H9 (cell line): ENCODE measurements around the gene KRT78. TPM values are rescaled to one million over a fixed set of nuclear protein-coding genes. Genes with fewer than 3 reads are reported as not detected.

Experiments
- DNase-seq: peaks from one replicate; pipeline ENCODE4 v3.0.0-alpha.2; 2017
- H2AFZ ChIP-seq: one replicate; pipeline ENCODE4 v1.6.1; 2013; ENCODE audit warnings: mild to moderate bottlenecking, low read length, control low read depth, moderate library complexity
- H2AK5ac ChIP-seq: 2 replicates; pipeline ENCODE4 v1.6.1; 2013; ENCODE audit warnings: low read length, control low read depth, mixed read lengths; ENCODE audit not compliant: insufficient read length
- H2BK120ac ChIP-seq: one replicate; pipeline ENCODE4 v1.6.1; 2013; ENCODE audit warnings: low read depth, mild to moderate bottlenecking, low read length, control low read depth, inconsistent platforms; ENCODE audit not compliant: poor library complexity, severe bottlenecking
- H2BK12ac ChIP-seq: 2 replicates; pipeline ENCODE4 v1.6.1; 2013; ENCODE audit warnings: low read length, control low read depth, mixed read lengths, low read depth; ENCODE audit not compliant: insufficient read length
- H2BK15ac ChIP-seq: 2 replicates; pipeline ENCODE4 v1.6.1; 2013; ENCODE audit warnings: low read depth, low read length, control low read depth
- H2BK20ac ChIP-seq: one replicate; pipeline ENCODE4 v1.6.1; 2013; ENCODE audit warnings: low read depth, mild to moderate bottlenecking, low read length, control low read depth, inconsistent platforms; ENCODE audit not compliant: poor library complexity, severe bottlenecking
- H2BK5ac ChIP-seq: 2 replicates; pipeline ENCODE4 v1.6.1; 2013; ENCODE audit warnings: low read length, control low read depth, mixed read lengths; ENCODE audit not compliant: insufficient read length
- H3K14ac ChIP-seq: 2 replicates; pipeline ENCODE4 v1.6.1; 2013; ENCODE audit warnings: low read length, control low read depth; ENCODE audit not compliant: insufficient read depth
- H3K18ac ChIP-seq: 2 replicates; pipeline ENCODE4 v1.6.1; 2013; ENCODE audit warnings: low read depth, mild to moderate bottlenecking, mixed read lengths, low read length, control low read depth; ENCODE audit not compliant: insufficient read length
- H3K23ac ChIP-seq: 2 replicates; pipeline ENCODE4 v1.6.1; 2013; ENCODE audit warnings: low read length, control low read depth, mixed read lengths, low read depth; ENCODE audit not compliant: insufficient read length
- H3K23me2 ChIP-seq: 2 replicates; pipeline ENCODE4 v1.6.1; 2013; ENCODE audit warnings: low read depth, mild to moderate bottlenecking, mixed read lengths, low read length, control low read depth; ENCODE audit not compliant: insufficient read length, poor library complexity, severe bottlenecking
- H3K27ac ChIP-seq: 2 replicates; pipeline ENCODE4 v1.5.1; 2013; ENCODE audit warnings: low read length, control low read depth, mixed read lengths, low read depth; ENCODE audit not compliant: insufficient read length
- H3K27me3 ChIP-seq: 2 replicates; pipeline ENCODE4 v1.6.1; 2013; ENCODE audit warnings: low read length, control low read depth, inconsistent platforms; ENCODE audit not compliant: insufficient read depth
- H3K4ac ChIP-seq: 2 replicates; pipeline ENCODE4 v1.6.1; 2013; ENCODE audit warnings: low read depth, mild to moderate bottlenecking, control low read depth, inconsistent platforms, low read length, moderate library complexity
- H3K4me1 ChIP-seq: 2 replicates; pipeline ENCODE4 v1.6.1; 2013; ENCODE audit warnings: low read length, control low read depth, inconsistent platforms; ENCODE audit not compliant: insufficient read depth
- H3K4me2 ChIP-seq: 2 replicates; pipeline ENCODE4 v1.6.1; 2013; ENCODE audit warnings: low read length, control low read depth, mixed read lengths; ENCODE audit not compliant: insufficient read length, insufficient read depth
- H3K56ac ChIP-seq: 2 replicates; pipeline ENCODE4 v1.6.1; 2013; ENCODE audit warnings: low read depth, mild to moderate bottlenecking, mixed read lengths, low read length, control low read depth; ENCODE audit not compliant: insufficient read length
- H3K79me1 ChIP-seq: 2 replicates; pipeline ENCODE4 v1.6.1; 2013; ENCODE audit warnings: low read depth, mild to moderate bottlenecking, moderate library complexity, low read length, control low read depth, inconsistent platforms; ENCODE audit not compliant: insufficient read depth, poor library complexity, severe bottlenecking
- H3K79me2 ChIP-seq: 2 replicates; pipeline ENCODE4 v1.6.1; 2013; ENCODE audit warnings: low read length, control low read depth, inconsistent platforms; ENCODE audit not compliant: insufficient read depth
- H3K9ac ChIP-seq: 2 replicates; pipeline ENCODE4 v1.6.1; 2013; ENCODE audit warnings: low read length, control low read depth, mixed read lengths; ENCODE audit not compliant: insufficient read length; ENCODE audit errors: extremely low read depth
- H3K9me3 ChIP-seq: one replicate; pipeline ENCODE4 v1.6.1; 2013; ENCODE audit warnings: low read depth, low read length, inconsistent platforms; ENCODE audit not compliant: control insufficient read depth
- H3T11ph ChIP-seq: one replicate; pipeline ENCODE4 v1.6.1; 2013; ENCODE audit warnings: mild to moderate bottlenecking, low read length, control low read depth, inconsistent platforms
- H4K20me1 ChIP-seq: one replicate; pipeline ENCODE4 v1.6.1; 2013; ENCODE audit not compliant: control insufficient read depth, insufficient read length, insufficient read depth
- H4K5ac ChIP-seq: 2 replicates; pipeline ENCODE4 v1.6.1; 2013; ENCODE audit warnings: low read depth, mild to moderate bottlenecking, mixed read lengths, low read length, control low read depth; ENCODE audit not compliant: insufficient read length
- H4K8ac ChIP-seq: replicated peaks from 2 replicates; pipeline ENCODE4 v1.6.1; 2013; ENCODE audit warnings: low read length, control low read depth, mixed read lengths, low read depth; ENCODE audit not compliant: insufficient read length
- H4K91ac ChIP-seq: 2 replicates; pipeline ENCODE4 v1.6.1; 2013; ENCODE audit warnings: low read depth, mild to moderate bottlenecking, moderate library complexity, mixed read lengths, low read length, control low read depth; ENCODE audit not compliant: insufficient read length
- H3K27ac Mint-ChIP-seq, 3 experiments: 2 replicates in 2 of 3; 3 replicates in 1 of 3; pipeline ENCODE4 v1.8.0; 2020 to 2021; ENCODE audit warnings: mixed read lengths in 3 of 3, mild to moderate bottlenecking in 1 of 3, moderate library complexity in 1 of 3
- H3K27me3 Mint-ChIP-seq: 2 replicates; pipeline ENCODE4 v1.8.0; 2021; ENCODE audit warnings: low read depth, mild to moderate bottlenecking, moderate library complexity, mixed read lengths
- H3K36me3 Mint-ChIP-seq, 3 experiments: 2 replicates in 2 of 3; 3 replicates in 1 of 3; pipeline ENCODE4 v1.8.0; 2020 to 2021; ENCODE audit warnings: low read depth in 3 of 3, mixed read lengths in 3 of 3; ENCODE audit not compliant: insufficient read depth in 1 of 3
- H3K4me1 Mint-ChIP-seq, 2 experiments: 2 replicates each; pipeline ENCODE4 v1.8.0; 2020; ENCODE audit warnings: mixed read lengths in 2 of 2
- H3K4me3 Mint-ChIP-seq, 2 experiments: 2 replicates in 1 of 2; 3 replicates in 1 of 2; pipeline ENCODE4 v1.8.0; 2020 to 2021; ENCODE audit warnings: mild to moderate bottlenecking in 2 of 2, mixed read lengths in 2 of 2, moderate library complexity in 1 of 2
- H3K9me3 Mint-ChIP-seq, 2 experiments: 2 replicates in 1 of 2; 3 replicates in 1 of 2; pipeline ENCODE4 v1.8.0; 2020; ENCODE audit warnings: mild to moderate bottlenecking in 2 of 2, mixed read lengths in 2 of 2, moderate library complexity in 1 of 2
- WGBS: extraction: QIAGEN DNeasy Blood & Tissue Kit; methylation state at CpG from one replicate; pipeline ENCODE4 v1.1.7; 2013; ENCODE audit warnings: missing lambda C conversion rate, low lambda C conversion rate, mixed read lengths; ENCODE audit not compliant: insufficient read length; ENCODE audit errors: extremely low coverage; 5-methylcytosine and 5-hydroxymethylcytosine counted together
- total RNA-seq: library from RNA; stranded (reverse); gene quantifications from 2 replicates; pipeline ENCODE4 v1.2.1, GENCODE V29; 2021
- TF ChIP-seq, protein P1 (sequence below): fragments of 200-600 bp; sonication (generic); conservative IDR thresholded peaks from 3 replicates; pipeline ENCODE4 v1.8.0; 2021; ENCODE audit warnings: antibody characterized with exemption, mild to moderate bottlenecking

KRT78 gene
- total RNA-seq, 1 experiment from 2014 or later, result not detected

DNA sequence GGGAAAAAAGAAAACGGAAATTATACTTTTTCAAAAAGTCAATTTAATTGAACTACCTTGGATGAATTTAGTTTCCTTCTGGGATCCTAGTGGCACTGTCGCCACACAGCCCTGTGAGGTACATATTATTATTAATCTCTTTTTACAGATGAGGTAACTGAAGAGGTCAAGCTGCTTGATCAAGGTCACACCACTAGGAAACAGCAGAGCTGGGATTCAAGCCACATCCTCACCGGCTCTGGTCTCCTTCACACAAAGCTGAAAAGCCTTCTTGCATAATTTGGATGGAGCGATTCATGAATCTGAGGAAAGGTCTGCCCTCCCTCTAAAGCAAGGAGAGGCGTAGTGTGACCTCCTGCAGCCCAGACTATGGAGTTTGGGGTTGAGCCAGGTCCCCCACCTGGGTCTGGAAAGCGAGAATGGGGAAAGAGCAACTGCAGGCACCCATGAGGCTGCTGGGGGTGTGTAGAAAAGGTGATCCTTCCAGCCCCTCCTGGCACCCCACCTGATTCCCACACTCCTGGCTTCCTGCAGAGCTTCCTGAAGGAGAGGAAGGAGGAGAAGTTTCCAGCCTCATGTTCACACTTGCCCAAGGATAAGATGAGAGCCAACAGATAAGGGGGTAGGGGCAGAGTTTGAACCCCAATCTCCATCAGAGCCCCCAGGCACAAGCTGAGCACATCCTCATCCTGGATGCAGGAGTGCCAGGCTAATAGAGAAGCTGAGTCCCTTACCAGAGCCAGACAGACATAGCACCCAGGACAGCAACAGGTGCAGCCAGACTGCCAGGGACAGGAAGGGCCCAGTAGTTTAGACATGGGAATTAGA lies 10.8 kb downstream of the KRT78 start:
- Histone ChIP-seq H2BK5ac (no peak overlapping the region), H3K23ac (no peak overlapping the region), H3K4ac (no peak overlapping the region), H3K9ac (no peak overlapping the region), H2AFZ (no peak overlapping the region), H4K5ac (no peak overlapping the region), H3K23me2 (no peaks in the 10 kb centered on the region), H3K4me2 (no peak overlapping the region), H2BK15ac (no peak overlapping the region), H2BK120ac (no peak overlapping the region), H3K4me1 (no peaks in the 10 kb centered on the region), H3K27ac (no peak overlapping the region), H2BK20ac (no peak overlapping the region), H2AK5ac (no peak overlapping the region), H3K18ac (no peak overlapping the region), H3K56ac (no peak overlapping the region), H4K91ac (no peak overlapping the region), H3K9me3 (no peaks in the 10 kb centered on the region), H4K8ac (no peak overlapping the region), H2BK12ac (no peak overlapping the region), H3K79me1 (no peaks in the 10 kb centered on the region), H3K14ac (no peak overlapping the region), H4K20me1 (no peaks in the 10 kb centered on the region), H3K27me3 (no peaks in the 10 kb centered on the region; the same call in 1 of the 2 replicates), H3T11ph (no peak overlapping the region), H3K79me2 (no peaks in the 10 kb centered on the region)
- WGBS, result no CpG with 5 or more reads among the region's 6 CpGs
- Mint-ChIP-seq H3K9me3 (no peaks in the 10 kb centered on the region), H3K36me3 (no peaks in the 10 kb centered on the region), H3K27ac (no peak overlapping the region), H3K4me1 (no peaks in the 10 kb centered on the region; a peak in 1 of 4 replicates), H3K27me3 (peaks cover 17% of the 10 kb centered on the region), H3K4me3 (no peak overlapping the region)
- TF ChIP-seq, protein P1, sequence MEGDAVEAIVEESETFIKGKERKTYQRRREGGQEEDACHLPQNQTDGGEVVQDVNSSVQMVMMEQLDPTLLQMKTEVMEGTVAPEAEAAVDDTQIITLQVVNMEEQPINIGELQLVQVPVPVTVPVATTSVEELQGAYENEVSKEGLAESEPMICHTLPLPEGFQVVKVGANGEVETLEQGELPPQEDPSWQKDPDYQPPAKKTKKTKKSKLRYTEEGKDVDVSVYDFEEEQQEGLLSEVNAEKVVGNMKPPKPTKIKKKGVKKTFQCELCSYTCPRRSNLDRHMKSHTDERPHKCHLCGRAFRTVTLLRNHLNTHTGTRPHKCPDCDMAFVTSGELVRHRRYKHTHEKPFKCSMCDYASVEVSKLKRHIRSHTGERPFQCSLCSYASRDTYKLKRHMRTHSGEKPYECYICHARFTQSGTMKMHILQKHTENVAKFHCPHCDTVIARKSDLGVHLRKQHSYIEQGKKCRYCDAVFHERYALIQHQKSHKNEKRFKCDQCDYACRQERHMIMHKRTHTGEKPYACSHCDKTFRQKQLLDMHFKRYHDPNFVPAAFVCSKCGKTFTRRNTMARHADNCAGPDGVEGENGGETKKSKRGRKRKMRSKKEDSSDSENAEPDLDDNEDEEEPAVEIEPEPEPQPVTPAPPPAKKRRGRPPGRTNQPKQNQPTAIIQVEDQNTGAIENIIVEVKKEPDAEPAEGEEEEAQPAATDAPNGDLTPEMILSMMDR, result no peak
- DNase-seq, result peak; percentile 23
